ENCODE results near the gene PARVG.

Gene PARVG

DNA sequence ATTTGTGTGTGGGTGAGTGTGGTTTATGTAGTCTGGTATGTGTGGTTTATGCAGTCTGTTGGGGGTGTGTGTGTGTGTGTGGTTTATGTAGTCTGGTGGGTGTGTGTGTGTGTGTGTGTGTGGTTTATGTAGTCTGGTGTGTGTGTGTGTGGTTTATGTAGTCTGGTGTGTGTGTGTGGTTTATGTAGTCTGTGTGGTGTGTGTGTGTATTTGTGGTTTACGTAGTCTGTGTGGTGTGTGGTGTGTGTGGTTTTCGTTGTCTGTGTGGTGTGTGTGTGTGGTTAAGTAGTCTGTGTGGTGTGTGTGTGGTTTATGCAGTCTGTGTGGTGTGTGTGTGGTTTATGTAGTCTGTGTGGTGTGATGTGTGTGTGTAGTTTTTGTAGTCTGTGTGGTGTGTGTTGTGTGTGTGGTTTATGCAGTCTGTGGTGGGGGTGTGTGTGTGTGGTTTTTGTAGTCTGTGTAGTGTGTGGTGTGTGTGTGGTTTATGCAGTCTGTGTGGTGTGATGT is 26.2 kb upstream of the PARVG start:
- no peak for DNase-seq (ENCODE audit: insufficient read length, low spot score)
- no peak for FAIRE-seq
- TF ChIP-seq, protein P1, sequence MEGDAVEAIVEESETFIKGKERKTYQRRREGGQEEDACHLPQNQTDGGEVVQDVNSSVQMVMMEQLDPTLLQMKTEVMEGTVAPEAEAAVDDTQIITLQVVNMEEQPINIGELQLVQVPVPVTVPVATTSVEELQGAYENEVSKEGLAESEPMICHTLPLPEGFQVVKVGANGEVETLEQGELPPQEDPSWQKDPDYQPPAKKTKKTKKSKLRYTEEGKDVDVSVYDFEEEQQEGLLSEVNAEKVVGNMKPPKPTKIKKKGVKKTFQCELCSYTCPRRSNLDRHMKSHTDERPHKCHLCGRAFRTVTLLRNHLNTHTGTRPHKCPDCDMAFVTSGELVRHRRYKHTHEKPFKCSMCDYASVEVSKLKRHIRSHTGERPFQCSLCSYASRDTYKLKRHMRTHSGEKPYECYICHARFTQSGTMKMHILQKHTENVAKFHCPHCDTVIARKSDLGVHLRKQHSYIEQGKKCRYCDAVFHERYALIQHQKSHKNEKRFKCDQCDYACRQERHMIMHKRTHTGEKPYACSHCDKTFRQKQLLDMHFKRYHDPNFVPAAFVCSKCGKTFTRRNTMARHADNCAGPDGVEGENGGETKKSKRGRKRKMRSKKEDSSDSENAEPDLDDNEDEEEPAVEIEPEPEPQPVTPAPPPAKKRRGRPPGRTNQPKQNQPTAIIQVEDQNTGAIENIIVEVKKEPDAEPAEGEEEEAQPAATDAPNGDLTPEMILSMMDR (IDR thresholded peaks at IDR 0.05; ENCODE audit: insufficient read depth, missing control alignments): no peak

DNA sequence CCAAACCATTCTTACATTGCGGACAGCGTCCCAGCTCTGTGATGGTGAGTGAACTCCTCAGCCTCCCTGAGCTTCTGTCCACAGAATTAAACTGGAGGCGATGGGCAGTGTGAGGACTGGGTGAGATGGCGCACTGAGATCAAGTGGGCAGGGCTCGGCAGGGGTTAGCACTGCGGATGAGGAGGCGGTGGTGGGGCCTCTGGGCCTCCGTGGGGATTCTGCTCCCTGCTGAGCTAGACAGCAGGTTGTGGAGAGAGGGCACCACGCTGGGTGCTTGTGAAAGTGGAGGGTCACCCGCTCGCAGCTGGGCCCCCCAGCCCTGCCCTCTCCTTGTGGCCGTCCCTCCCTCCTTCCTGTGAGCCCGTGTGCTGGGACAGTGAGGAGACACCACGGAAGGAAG is 25.6 kb upstream of the PARVG start:
- TF ChIP-seq, protein P1 (IDR thresholded peaks at IDR 0.05; ENCODE audit: insufficient read depth, missing control alignments): no peak
- no peak for FAIRE-seq
- no peak for DNase-seq (ENCODE audit: insufficient read length, low spot score)

DNA sequence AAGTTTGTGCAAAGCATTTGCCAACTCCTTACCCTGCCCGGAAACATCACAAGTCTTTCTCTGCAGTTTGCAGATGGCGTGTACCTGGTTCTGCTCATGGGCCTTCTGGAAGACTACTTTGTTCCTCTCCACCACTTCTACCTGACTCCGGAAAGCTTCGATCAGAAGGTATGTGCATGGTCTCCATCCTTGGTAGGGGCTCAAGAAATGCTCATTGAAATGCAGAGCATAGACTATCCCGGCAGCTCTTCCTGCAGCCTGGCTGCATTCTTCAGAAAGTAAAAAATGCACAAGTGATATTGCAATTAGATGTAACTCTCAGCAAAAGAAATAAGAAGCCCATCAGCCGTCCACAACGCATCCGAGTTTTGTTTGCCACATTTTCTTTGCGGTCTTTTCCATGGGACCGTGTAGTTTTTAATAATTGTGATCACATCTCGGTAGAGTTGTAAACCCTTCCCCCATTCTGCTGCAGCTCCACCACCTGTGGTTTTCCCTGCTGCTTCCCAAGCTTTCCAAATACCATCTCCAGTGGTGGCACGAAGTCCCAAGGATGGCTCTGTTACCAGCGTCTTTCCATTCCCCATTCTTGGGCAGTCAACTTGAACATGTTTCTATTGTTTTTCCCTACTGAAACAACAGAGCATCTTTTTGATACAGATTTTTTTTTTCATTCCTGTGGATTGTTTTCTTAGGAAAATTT is 22.7 kb upstream of the PARVG start:
- DNase-seq (ENCODE audit: insufficient read length, low spot score) (no peak), FAIRE-seq (no peak)
- TF ChIP-seq, protein P1 (IDR thresholded peaks at IDR 0.05; ENCODE audit: insufficient read depth, missing control alignments): no peak

- FAIRE-seq (no peak), DNase-seq (ENCODE audit: insufficient read length, low spot score) (no peak)
- TF ChIP-seq, protein P1 (IDR thresholded peaks at IDR 0.05; ENCODE audit: insufficient read depth, missing control alignments): no peak
Observed at GRCh38 chr22:44158816-44159215, 21.9 kb upstream of the PARVG start.

DNA sequence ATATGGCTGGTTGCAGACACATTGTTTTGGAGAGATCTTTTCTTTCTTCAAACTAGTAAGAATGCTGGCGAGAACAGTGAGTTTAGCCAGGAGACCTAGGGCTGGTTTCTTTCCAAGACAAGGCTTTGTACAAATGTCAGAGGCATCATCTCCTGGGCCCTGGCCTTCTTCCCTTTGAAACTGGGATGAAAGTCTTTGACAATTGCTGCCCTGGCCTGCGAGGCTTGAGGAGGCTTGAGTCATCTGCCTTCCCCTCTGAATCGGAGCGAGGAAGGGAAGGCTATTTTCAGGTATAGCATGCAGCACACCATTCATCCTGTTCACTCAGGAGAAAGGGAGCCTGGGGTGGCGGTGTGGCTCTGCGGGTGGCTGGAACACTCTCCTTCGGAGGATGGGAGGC is 21.5 kb upstream of the PARVG start:
- TF ChIP-seq, protein P1 (IDR thresholded peaks at IDR 0.05; ENCODE audit: insufficient read depth, missing control alignments): no peak
- FAIRE-seq (no peak), DNase-seq (ENCODE audit: insufficient read length, low spot score) (no peak)

GRCh38 chr22:44159811-44160210 is 20.9 kb upstream of the PARVG start:
- FAIRE-seq (no peak), DNase-seq (ENCODE audit: insufficient read length, low spot score) (no peak)
- TF ChIP-seq, protein P1 (IDR thresholded peaks at IDR 0.05; ENCODE audit: insufficient read depth, missing control alignments): no peak

- FAIRE-seq (no peak), DNase-seq (ENCODE audit: insufficient read length, low spot score) (no peak)
- TF ChIP-seq, protein P1 (IDR thresholded peaks at IDR 0.05; ENCODE audit: insufficient read depth, missing control alignments): no peak
Observed at GRCh38 chr22:44160421-44160820, 20.3 kb upstream of the PARVG start.

Data from D721Med (cell line).